OCI-LY3 (cell line): ENCODE measurements around the gene IL1B.

Source experiments
- H2AFZ ChIP-seq: fragments of 200-600, 300-600 bp; shearing (Covaris generic); 2 replicates; pipeline ENCODE4 v1.6.0; 2014; ENCODE audit warnings: antibody characterized with exemption, low read depth, low read length
- H3K27ac ChIP-seq: fragments of 200-600, 300-600 bp; sonication (generic); 2 replicates; pipeline ENCODE4 v1.5.1; 2014; ENCODE audit warnings: mild to moderate bottlenecking, low read length, moderate library complexity, mixed read lengths
- H3K27me3 ChIP-seq: fragments of 200-600, 300-600 bp; sonication (generic); 2 replicates; pipeline ENCODE4 v1.6.1; 2014; ENCODE audit warnings: low read depth, low read length, mixed read lengths
- H3K36me3 ChIP-seq: fragments of 200-600, 300-600 bp; sonication (generic); replicated peaks from 2 replicates; pipeline ENCODE3; 2014; ENCODE audit warnings: low read depth, low read length, mixed read lengths
- H3K4me1 ChIP-seq: fragments of 300-600, 200-600 bp; sonication (generic); 2 replicates; pipeline ENCODE4 v1.6.1; 2014; ENCODE audit warnings: low read length, mixed read lengths
- H3K4me2 ChIP-seq: fragments of 200-600, 300-600 bp; sonication (generic); 2 replicates; pipeline ENCODE4 v1.6.1; 2014; ENCODE audit warnings: low read length, mixed read lengths
- H3K4me3 ChIP-seq: fragments of 300-600, 200-600 bp; sonication (generic); 2 replicates; pipeline ENCODE4 v1.5.1; 2014; ENCODE audit warnings: antibody characterized with exemption, mild to moderate bottlenecking, low read length, moderate library complexity
- H3K79me2 ChIP-seq: fragments of 300-600, 200-600 bp; shearing (Covaris generic); 2 replicates; pipeline ENCODE4 v1.6.1; 2014; ENCODE audit warnings: mild to moderate bottlenecking, low read length, mixed read lengths
- H3K9ac ChIP-seq: fragments of 300-600, 200-600 bp; shearing (Covaris generic); 2 replicates; pipeline ENCODE4 v1.6.0; 2014; ENCODE audit warnings: mild to moderate bottlenecking, low read length, moderate library complexity
- H3K9me3 ChIP-seq: fragments of 200-600, 300-600 bp; shearing (Covaris generic); 2 replicates; pipeline ENCODE4 v1.6.1; 2014; ENCODE audit warnings: low read length, mixed read lengths; ENCODE audit not compliant: insufficient read depth
- H4K20me1 ChIP-seq: fragments of 200-600, 300-600 bp; sonication (generic); 2 replicates; pipeline ENCODE4 v1.6.1; 2016; ENCODE audit warnings: low read length, mixed read lengths; ENCODE audit not compliant: insufficient read depth
- CTCF ChIP-seq: fragments of 200-600, 300-600 bp; sonication (generic); IDR thresholded peaks from 2 replicates; pipeline ENCODE4 v1.5.1; 2014; ENCODE audit warnings: antibody characterized with exemption, low read length, low read depth
- EZH2phosphoT487 ChIP-seq: fragments of 200-600 bp; shearing (Covaris generic); IDR thresholded peaks from 2 replicates; pipeline ENCODE4 v1.6.1; 2018; ENCODE audit warnings: antibody characterized with exemption, mixed run types, low read depth

IL1B gene

GRCh38 chr2:112803691-112804521 is 32.7 kb downstream of the IL1B start:
- TF ChIP-seq EZH2phosphoT487 (no peak), CTCF (no peak)
- Histone ChIP-seq H3K4me3 (peak overlapping the region; percentile 9), H3K27me3 (no peaks in the 10 kb centered on the region), H3K4me2 (peak overlapping the region; percentile 55), H3K79me2 (no peaks in the 10 kb centered on the region), H3K9ac (no peak overlapping the region), H3K4me1 (peaks cover 50% of the 10 kb centered on the region), H3K27ac (peak overlapping the region; percentile 77), H3K9me3 (peaks cover 10% of the 10 kb centered on the region), H2AFZ (no peak overlapping the region), H3K36me3 (no peaks in the 10 kb centered on the region), H4K20me1 (no peaks in the 10 kb centered on the region)

- no peak overlapping the region for H3K27ac ChIP-seq
- H2AFZ ChIP-seq, result no peak overlapping the region
- H3K27me3 ChIP-seq, result no peaks in the 10 kb centered on the region
- no peaks in the 10 kb centered on the region for H4K20me1 ChIP-seq
- H3K4me1 ChIP-seq, result peaks cover 44% of the 10 kb centered on the region
- H3K9ac ChIP-seq, result no peak overlapping the region
- H3K9me3 ChIP-seq, result no peaks in the 10 kb centered on the region
- no peaks in the 10 kb centered on the region for H3K79me2 ChIP-seq
- TF ChIP-seq EZH2phosphoT487 (no peak), CTCF (no peak)
- no peak overlapping the region for H3K4me2 ChIP-seq
- H3K4me3 ChIP-seq, result no peak overlapping the region
- H3K36me3 ChIP-seq, result no peaks in the 10 kb centered on the region
These were observed 35.5 kb downstream of the IL1B start for GRCh38 chr2:112800881-112801583.

GRCh38 chr2:112798979-112799975 is 37.3 kb downstream of the IL1B start:
- H3K4me2 ChIP-seq, result peak overlapping the region; percentile 41
- no peak overlapping the region for H2AFZ ChIP-seq
- no peaks in the 10 kb centered on the region for H3K79me2 ChIP-seq
- no peak overlapping the region for H3K9ac ChIP-seq
- no peak overlapping the region for H3K4me3 ChIP-seq
- H3K27ac ChIP-seq, result peak overlapping the region; percentile 60
- H3K4me1 ChIP-seq, result peaks cover 43% of the 10 kb centered on the region
- H4K20me1 ChIP-seq, result no peaks in the 10 kb centered on the region
- no peaks in the 10 kb centered on the region for H3K27me3 ChIP-seq
- H3K36me3 ChIP-seq, result no peaks in the 10 kb centered on the region
- H3K9me3 ChIP-seq, result no peaks in the 10 kb centered on the region
- TF ChIP-seq EZH2phosphoT487, result no peak
- TF ChIP-seq CTCF, result no peak
